ELR (cell line): ENCODE results near the gene AZU1.
"Not testable (repeated sequence)": the region's sequence is repeated elsewhere in the genome, so short reads cannot be mapped to it uniquely, and the experiment has no call there.

ENCODE experiments used
- DNase-seq: peaks from one replicate; pipeline ENCODE4 v3.0.0-alpha.2; 2015; ENCODE audit warnings: low read depth

The AZU1 gene

DNA sequence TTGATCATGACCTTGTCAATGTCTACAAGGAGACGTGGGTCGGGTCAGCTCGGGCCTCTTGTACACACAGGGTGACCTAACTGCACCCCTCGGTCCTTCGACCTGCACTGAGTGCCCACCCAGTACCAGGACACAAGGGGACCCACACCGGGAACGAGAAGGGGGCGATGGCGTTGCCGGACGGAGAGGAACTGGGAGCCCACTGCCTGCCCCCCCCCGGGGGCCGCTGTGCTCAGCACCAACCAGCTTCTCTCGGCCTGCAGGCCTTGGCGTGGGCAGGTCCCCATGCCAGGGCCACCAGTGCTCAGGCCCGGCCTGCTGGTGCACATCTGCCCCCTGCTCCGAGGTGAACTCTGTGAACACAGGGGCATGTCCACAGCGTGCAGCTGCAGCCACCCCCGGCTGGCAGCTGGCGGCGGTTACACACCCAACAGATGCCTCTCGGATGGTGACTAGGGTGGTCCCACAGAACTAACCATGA, 46.0 kb downstream of the AZU1 start:
- DNase-seq, result no peak

DNA sequence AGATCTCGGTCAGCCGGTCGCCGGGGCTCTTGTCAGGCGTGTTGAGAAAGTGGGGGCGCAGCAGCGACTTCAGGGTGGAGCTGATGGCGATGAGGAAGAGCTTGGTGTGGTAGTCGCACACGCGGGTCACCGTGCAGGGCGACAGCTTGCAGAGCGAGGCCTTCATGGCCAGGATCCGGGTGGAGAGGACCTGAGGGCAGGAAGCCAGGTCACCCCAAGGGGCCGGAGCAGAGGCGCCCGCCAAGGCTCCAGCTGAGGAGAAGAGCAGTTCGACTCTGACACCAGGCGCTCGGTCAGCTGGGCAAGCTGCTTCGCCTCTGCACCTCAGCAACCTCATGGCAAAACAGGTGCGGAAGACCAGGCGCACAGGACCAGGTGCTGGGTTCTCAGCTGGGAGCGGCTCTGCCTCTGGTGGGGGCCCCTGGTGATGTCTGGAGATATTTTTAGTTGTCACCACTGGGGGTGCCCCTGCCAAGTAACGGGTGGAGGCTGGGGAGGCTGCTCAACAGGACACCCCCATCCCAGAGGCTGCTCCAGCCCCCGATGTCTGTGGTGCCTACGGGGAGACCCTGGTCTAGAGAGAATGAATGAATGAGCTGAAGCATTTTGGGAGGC, 47.7 kb downstream of the AZU1 start:
- no peak for DNase-seq

DNA sequence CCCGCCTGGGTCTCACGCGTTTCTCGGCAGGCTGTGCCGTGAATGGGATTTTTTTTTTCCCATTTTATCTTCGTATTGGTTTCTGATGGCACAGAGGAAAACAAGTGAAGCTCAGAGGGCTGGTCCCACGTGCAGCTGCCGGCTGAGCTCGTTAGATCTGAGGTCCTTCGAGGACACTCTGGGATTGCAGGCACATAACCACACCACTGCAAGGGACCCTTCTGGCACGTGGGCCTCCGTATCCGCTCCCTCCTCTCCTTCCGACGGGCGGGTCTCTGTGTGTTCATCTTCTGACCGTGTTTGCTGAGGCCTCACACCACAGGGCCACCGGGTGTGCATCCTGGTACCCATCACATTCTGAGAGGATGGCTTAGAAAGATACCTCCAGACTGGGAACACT, 48.5 kb downstream of the AZU1 start:
- DNase-seq, result no peak

DNA sequence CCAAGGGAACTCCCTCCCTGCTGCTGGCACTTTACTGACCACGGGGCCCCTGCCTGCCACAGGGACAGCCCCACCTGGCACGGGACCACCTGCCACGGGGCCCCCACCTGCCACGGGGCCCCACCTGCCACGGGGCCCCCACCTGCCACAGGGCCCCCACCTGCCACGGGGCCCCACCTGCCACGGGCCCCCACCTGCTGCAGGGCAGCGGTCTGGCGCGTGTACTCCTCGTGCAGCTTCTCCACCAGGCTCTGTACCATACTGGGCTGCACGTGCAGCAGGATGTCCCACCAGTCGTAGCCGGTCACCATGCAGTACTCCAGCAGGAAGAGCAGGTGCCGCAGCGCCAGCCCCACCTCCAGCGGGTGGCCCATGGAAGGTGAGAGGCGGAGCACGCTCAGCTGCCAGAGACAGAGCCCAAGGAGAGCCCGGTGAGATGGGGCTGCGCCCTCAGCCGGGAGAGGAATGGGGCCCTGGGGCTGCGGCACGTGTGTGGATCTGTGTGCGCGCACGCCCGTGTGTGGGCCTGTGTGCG, 49.2 kb downstream of the AZU1 start:
- no peak for DNase-seq

DNA sequence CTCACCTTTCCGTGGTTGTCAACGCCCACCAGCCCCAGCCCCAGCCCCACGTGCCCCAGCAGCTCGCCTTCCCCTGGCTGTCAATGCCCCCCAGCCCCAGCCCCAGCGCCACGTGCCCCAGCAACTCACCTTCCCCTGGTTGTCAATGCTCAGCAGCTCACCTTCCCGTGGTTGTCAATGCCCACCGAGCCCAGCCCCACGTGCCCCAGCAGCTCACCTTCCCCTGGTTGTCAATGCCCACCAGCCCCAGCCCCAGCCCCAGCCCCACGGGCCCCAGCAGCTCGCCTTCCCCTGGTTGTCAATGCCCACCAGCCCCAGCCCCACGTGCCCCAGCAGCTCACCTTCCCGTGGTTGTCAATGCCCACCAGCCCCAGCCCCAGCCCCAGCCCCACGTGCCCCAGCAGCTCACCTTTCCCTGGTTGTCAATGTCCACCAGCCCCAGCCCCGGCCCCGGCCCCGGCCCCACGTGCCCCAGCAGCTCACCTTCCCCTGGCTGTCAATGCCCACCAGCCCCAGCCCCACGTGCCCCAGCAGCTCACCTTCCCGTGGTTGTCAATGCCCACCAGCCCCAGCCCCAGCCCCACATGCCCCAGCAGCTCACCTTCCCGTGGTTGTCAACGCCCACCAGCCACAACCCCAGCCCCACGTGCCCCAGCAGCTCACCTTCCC, 50.5 kb downstream of the AZU1 start:
- DNase-seq, result not testable (repeated sequence)

DNA sequence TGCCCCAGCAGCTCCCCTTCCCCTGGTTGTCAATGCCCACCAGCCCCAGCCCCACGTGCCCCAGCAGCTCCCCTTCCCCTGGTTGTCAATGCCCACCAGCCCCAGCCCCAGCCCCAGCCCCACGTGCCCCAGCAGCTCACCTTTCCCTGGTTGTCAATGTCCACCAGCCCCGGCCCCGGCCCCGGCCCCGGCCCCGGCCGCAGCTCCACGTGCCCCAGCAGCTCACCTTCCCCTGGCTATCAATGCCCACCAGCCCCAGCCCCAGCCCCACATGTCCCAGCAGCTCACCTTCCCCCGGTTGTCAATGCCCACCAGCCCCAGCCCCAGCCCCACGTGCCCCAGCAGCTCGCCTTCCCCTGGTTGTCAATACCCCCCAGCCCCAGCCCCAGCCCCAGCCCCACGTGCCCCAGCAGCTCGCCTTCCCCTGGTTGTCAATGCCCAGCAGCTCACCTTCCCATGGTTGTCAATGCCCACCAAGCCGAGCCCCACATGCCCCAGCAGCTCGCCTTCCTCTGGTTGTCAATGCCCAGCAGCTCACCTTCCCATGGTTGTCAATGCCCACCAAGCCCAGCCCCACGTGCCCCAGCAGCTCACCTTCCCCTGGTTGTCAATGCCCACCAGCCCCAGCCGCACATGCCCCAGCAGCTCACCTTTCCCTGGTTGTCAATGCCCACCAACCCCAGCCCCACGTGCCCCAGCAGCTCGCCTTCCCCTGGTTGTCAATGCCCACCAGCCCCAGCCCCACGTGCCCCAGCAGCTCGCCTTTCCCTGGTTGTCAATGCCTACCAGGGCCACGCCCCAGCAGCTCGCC, 51.3 kb downstream of the AZU1 start:
- not testable (repeated sequence) for DNase-seq

DNA sequence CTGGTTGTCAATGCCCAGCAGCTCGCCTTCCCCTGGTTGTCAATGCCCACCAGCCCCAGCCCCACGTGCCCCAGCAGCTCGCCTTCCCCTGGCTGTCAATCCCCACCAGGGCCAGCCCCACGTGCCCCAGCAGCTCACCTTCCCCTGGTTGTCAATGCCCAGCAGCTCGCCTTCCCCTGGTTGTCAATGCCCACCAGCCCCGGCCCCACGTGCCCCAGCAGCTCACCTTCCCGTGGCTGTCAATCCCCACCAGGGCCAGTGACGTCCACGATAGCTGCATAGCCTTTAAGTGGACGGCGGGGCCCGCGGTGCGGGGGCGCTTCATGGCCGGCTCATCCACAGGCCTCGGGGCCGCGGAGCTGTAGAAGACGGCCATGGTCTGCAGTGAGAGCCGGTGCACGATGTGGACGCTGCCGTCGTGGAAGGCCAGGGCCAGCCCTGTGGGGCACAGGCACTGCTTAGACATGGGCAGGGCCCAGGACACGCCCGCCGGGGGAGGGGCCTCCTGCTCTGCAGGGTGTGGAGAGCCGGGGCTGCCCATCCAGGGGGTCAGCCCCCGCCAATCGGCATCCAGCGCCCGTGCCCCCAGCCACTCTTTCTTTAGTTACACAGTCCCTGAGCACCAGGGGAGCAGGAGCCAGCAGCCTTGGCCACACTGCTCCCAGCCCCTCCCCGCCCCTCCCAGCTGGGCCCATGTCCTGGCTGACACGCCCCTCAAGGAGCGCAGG, 52.2 kb downstream of the AZU1 start:
- DNase-seq, result no peak
